GM12873 (cell line): ENCODE data around the gene SLC30A3.

ENCODE experiments used
- TF ChIP-seq, protein P1 (sequence below): IDR thresholded peaks from 2 replicates; pipeline ENCODE4 v1.5.1; 2012; ENCODE audit warnings: low read depth, mild to moderate bottlenecking, moderate library complexity, low read length, control low read depth; ENCODE audit not compliant: insufficient read depth; ENCODE audit errors: missing control alignments

Gene SLC30A3

GRCh38 chr2:27236136-27236535 is 26.7 kb downstream of the SLC30A3 start:
- TF ChIP-seq, protein P1, sequence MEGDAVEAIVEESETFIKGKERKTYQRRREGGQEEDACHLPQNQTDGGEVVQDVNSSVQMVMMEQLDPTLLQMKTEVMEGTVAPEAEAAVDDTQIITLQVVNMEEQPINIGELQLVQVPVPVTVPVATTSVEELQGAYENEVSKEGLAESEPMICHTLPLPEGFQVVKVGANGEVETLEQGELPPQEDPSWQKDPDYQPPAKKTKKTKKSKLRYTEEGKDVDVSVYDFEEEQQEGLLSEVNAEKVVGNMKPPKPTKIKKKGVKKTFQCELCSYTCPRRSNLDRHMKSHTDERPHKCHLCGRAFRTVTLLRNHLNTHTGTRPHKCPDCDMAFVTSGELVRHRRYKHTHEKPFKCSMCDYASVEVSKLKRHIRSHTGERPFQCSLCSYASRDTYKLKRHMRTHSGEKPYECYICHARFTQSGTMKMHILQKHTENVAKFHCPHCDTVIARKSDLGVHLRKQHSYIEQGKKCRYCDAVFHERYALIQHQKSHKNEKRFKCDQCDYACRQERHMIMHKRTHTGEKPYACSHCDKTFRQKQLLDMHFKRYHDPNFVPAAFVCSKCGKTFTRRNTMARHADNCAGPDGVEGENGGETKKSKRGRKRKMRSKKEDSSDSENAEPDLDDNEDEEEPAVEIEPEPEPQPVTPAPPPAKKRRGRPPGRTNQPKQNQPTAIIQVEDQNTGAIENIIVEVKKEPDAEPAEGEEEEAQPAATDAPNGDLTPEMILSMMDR = no peak

DNA sequence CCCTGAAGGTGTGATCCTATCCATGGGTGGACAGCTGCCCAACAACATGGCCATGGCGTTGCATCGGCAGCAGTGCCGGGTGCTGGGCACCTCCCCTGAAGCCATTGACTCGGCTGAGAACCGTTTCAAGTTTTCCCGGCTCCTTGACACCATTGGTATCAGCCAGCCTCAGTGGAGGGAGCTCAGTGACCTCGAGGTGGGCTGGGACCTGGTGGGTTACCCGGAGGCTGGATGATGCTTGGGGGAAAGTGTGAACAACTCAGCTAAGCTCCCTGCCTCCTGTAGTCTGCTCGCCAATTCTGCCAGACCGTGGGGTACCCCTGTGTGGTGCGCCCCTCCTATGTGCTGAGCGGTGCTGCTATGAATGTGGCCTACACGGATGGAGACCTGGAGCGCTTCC is 29.5 kb downstream of the SLC30A3 start:
- TF ChIP-seq, protein P1 = no peak

DNA sequence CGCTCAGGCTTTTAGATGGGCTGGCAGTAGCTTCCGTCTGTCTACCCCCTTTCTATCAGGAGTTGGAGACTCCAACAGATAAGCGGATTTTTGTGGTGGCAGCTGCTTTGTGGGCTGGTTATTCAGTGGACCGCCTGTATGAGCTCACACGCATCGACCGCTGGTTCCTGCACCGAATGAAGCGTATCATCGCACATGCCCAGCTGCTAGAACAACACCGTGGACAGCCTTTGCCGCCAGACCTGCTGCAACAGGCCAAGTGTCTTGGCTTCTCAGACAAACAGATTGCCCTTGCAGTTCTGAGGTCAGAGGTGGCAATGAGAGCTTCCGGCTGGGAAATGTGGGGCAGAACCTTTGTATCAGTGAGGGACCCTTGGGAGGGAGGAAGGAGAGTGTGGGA is 30.9 kb downstream of the SLC30A3 start:
- TF ChIP-seq, protein P1 = no peak

DNA sequence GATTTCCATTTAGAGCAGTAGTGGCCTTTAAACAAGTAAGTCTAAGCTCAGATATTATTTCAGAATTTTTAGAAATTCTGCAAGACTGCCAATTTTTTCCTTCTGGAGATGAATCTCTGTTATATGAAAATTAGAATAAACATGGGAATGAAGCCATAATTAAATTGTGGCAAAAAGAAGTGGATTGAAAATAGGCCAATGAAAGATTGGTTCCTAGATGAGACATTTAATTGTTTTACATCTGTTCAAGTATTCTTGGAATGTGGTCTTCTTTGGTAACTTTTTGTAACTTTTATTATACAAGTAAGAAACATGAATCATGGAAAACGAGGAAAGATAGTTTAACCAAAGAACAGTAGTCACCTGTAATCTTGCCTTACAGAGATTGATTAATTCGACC is 35.3 kb downstream of the SLC30A3 start:
- TF ChIP-seq, protein P1 = no peak

GRCh38 chr2:27225526-27225925 is 37.3 kb downstream of the SLC30A3 start:
- TF ChIP-seq, protein P1 = no peak

DNA sequence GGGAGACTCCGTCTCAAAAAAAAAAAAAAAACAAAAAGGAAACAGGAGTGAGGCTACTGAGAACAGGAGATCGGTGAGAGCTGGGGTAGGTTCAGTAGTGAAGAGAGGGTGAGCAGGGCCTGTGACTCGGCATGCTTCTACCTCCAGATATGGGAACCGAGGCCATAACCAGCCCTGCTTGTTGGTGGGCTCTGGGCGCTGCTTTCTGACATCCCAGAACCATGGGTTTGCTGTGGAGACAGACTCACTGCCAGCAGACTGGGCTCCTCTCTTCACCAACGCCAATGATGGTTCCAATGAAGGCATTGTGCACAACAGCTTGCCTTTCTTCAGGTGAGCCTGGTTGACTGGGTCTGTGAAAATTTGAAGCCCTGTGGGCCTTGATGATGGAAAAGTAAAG is 39.4 kb downstream of the SLC30A3 start:
- TF ChIP-seq, protein P1 = no peak

DNA sequence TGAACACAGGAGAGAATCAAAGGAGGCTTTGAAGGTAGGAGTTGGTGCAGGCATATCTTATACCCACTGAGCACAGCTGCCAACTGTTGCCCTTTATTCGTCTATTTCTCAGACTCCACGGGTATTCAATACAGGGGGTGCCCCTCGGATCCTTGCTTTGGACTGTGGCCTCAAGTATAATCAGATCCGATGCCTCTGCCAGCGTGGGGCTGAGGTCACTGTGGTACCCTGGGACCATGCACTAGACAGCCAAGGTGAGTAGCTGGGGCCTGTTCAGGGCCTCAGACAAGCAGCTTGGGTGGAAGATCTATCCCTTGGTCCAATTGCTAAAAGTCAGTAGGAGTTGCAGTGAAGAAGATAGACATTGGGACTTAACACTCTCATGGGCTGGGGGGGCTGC is 40.4 kb downstream of the SLC30A3 start:
- TF ChIP-seq, protein P1 = no peak

DNA sequence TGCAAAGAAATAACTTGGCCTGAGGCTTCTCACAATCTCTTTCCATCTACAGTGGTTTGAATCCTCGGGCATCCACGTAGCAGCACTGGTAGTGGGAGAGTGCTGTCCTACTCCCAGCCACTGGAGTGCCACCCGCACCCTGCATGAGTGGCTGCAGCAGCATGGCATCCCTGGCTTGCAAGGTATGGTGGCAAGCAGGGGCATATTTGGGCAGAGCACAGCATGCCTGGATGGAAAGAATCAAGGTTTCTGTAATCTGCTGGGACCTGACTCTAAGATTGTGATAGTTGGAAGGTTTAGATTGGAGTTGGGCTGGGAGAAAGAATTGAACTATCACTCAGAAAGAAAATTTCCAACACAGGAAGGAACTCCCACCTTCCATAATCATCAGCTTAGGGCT is 41.7 kb downstream of the SLC30A3 start:
- TF ChIP-seq, protein P1 = no peak
